Measurements from ENCODE around the gene SLC6A18.

SLC6A18 gene

DNA sequence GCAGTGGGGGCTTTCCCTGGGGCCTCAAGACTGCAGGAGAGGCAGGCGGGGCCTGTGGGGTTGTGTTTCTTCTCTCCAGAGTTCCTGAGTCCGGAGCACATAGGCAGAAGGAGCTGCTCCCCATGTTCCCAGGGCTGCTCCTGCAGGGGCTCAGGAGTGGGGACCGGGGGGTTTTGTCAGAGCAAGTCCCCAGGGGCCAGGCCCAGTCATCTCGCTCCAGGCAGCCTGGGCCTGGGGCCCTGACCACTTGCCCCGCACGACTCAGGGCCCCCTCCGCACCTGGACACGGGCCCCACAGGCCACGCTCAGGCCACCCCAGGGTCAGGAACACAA lies 45.8 kb upstream of the SLC6A18 start:
- no peaks in the 10 kb centered on the region for H3K36me3 ChIP-seq
- H3K4me3 ChIP-seq (ENCODE audit: low read depth in 1 of 2, low read length in 1 of 2): no peak overlapping the region
- no peaks in the 10 kb centered on the region for H3K27me3 ChIP-seq
- no peak overlapping the region for H3K27ac ChIP-seq
- no peaks in the 10 kb centered on the region for H3K4me1 ChIP-seq (ENCODE audit: control insufficient read depth in 1 of 2, insufficient read depth in 1 of 2, low read depth in 1 of 2, low read length in 1 of 2)
- TF ChIP-seq, protein P1, sequence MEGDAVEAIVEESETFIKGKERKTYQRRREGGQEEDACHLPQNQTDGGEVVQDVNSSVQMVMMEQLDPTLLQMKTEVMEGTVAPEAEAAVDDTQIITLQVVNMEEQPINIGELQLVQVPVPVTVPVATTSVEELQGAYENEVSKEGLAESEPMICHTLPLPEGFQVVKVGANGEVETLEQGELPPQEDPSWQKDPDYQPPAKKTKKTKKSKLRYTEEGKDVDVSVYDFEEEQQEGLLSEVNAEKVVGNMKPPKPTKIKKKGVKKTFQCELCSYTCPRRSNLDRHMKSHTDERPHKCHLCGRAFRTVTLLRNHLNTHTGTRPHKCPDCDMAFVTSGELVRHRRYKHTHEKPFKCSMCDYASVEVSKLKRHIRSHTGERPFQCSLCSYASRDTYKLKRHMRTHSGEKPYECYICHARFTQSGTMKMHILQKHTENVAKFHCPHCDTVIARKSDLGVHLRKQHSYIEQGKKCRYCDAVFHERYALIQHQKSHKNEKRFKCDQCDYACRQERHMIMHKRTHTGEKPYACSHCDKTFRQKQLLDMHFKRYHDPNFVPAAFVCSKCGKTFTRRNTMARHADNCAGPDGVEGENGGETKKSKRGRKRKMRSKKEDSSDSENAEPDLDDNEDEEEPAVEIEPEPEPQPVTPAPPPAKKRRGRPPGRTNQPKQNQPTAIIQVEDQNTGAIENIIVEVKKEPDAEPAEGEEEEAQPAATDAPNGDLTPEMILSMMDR (IDR thresholded peaks at IDR 0.05): no peak
- no peaks in the 10 kb centered on the region for H3K9me3 ChIP-seq

DNA sequence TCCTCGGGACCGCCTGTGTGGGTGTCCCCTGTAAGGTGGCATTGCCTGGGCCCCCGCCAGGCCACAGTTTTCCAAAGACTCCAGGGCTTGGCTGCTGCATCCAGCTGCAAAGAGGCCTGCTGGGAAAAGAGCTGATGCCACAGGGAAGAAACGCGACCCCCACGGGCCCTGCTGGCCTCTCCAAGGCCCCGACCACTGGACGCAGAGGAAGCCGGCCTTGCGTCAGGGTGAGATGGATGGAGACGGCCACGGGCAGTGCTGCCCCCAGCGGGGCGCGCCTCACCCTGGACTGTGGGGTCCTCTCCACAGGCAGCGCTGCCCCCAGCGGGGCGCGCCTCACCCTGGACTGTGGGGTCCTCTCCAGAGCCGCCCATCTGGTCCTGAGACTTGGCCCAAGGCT lies 45.1 kb upstream of the SLC6A18 start:
- H3K27me3 ChIP-seq: no peaks in the 10 kb centered on the region
- H3K4me3 ChIP-seq (ENCODE audit: low read depth in 1 of 2, low read length in 1 of 2): no peak overlapping the region
- no peaks in the 10 kb centered on the region for H3K36me3 ChIP-seq
- no peak overlapping the region for H3K27ac ChIP-seq
- TF ChIP-seq, protein P1 (IDR thresholded peaks at IDR 0.05): no peak
- no peaks in the 10 kb centered on the region for H3K4me1 ChIP-seq (ENCODE audit: control insufficient read depth in 1 of 2, insufficient read depth in 1 of 2, low read depth in 1 of 2, low read length in 1 of 2)
- no peaks in the 10 kb centered on the region for H3K9me3 ChIP-seq

DNA sequence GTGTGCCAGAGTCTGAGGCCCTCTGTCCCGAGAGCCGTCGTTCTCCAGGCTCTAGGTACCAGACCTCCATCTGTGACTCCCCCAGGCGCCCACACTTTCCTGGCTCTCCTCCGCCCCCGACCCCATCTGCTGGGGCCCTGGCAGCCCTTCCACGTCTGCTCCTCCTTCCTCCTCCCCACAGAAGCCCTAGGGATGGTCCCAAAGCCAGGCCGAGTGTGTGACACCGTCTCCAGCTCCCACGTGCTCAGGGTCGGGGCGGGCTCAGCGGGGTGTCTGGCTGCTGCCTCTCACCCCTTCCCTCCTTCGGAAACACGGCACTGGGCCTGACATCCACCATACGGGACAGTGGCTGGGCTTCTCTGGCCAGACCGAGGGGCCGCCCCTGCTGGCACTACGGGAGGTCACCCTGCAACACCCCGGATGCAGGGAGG lies 44.3 kb upstream of the SLC6A18 start:
- Histone ChIP-seq H3K9me3 (no peaks in the 10 kb centered on the region), H3K27ac (no peak overlapping the region), H3K27me3 (no peaks in the 10 kb centered on the region), H3K4me3 (ENCODE audit: low read depth in 1 of 2, low read length in 1 of 2) (no peak overlapping the region), H3K4me1 (ENCODE audit: control insufficient read depth in 1 of 2, insufficient read depth in 1 of 2, low read depth in 1 of 2, low read length in 1 of 2) (no peaks in the 10 kb centered on the region), H3K36me3 (no peaks in the 10 kb centered on the region)
- TF ChIP-seq, protein P1 (IDR thresholded peaks at IDR 0.05): no peak

DNA sequence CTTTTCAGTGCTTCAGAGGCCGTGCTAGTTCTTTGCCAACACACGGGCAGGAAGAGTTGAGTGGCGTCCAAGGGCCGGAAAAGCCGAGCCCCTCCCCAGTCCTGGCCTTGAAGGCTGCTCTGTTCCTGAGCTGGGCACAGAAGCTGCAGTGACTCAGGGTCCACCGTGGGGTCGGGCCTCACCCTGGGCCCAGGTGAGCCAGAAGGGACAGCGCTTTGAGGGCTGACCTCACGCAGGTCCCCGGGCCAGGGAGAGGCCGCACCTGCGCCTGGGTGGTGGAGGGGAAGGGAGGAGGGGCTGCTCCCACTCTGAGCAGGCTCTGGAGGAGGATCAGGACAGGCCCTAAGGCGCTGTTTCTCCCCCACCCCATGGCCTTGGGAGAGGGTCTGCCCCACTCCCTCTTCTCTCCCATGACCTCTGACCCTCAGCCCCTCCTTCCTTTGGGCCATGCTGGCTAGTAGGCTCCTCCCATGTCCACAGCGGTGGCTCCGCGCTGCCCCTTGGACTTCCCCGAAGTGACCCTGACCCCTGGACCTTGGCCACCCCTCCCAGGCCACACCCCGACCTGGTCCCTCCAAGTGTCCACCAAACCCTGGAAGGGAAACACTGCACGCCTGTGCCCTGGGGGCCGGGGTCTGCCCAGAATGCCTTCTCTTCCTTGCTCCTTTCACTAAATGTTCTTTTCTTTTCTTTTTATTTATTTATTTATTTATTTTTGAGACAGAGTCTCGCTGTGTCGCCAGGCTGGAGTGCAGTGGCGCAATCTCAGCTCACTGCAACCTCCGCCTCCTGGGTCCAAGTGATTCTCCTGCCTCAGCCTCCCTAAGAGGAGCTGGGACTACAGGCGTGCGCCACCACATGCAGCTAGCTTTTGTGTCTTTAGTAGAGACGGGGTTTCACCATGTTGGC lies 43.5 kb upstream of the SLC6A18 start:
- no peaks in the 10 kb centered on the region for H3K27me3 ChIP-seq
- no peaks in the 10 kb centered on the region for H3K36me3 ChIP-seq

DNA sequence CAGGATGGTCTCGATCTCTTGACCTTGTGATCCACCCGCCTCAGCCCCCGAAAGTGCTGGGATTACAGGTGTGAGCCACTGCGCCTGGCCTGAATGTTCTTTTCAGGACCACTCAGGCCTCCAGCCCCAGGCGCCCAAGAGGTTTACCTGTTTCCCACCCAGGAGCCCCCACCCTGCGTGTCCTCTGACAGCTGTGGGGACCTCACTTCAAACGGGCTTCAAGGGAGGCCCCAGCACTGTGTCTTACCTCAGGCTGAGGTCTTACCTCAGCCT lies 42.9 kb upstream of the SLC6A18 start:
- H3K27ac ChIP-seq: no peak overlapping the region
- no peaks in the 10 kb centered on the region for H3K36me3 ChIP-seq
- no peak overlapping the region for H3K4me3 ChIP-seq (ENCODE audit: low read depth in 1 of 2, low read length in 1 of 2)
- H3K27me3 ChIP-seq: no peaks in the 10 kb centered on the region
- TF ChIP-seq, protein P1 (IDR thresholded peaks at IDR 0.05): no peak
- no peaks in the 10 kb centered on the region for H3K9me3 ChIP-seq
- no peaks in the 10 kb centered on the region for H3K4me1 ChIP-seq (ENCODE audit: control insufficient read depth in 1 of 2, insufficient read depth in 1 of 2, low read depth in 1 of 2, low read length in 1 of 2)

More for the DNA sequence above, 43.5 kb upstream of the SLC6A18 start:
- TF ChIP-seq, protein P1 (IDR thresholded peaks at IDR 0.05): no peak
- Histone ChIP-seq H3K27ac (no peak overlapping the region), H3K9me3 (no peaks in the 10 kb centered on the region), H3K4me3 (ENCODE audit: low read depth in 1 of 2, low read length in 1 of 2) (no peak overlapping the region), H3K4me1 (ENCODE audit: control insufficient read depth in 1 of 2, insufficient read depth in 1 of 2, low read depth in 1 of 2, low read length in 1 of 2) (no peaks in the 10 kb centered on the region)
